HFFc6 (cell line): Measurements from ENCODE around the gene ZC3H15. TPM values are rescaled to one million over a fixed set of nuclear protein-coding genes. Genes with fewer than 3 reads are reported as not detected.
A peak's percentile ranks its signal among the peaks of the same experiment; 100 is the strongest.
"Not testable (repeated sequence)": the region's sequence is repeated elsewhere in the genome, so short reads cannot be mapped to it uniquely, and the experiment has no call there.

Source experiments
- DNase-seq: peaks from one replicate; pipeline ENCODE4 v3.0.0-alpha.2; 2018
- H3K27ac Mint-ChIP-seq: 2 replicates; pipeline ENCODE4 v1.8.0; 2020; ENCODE audit warnings: mild to moderate bottlenecking, mixed read lengths
- H3K27me3 Mint-ChIP-seq: 2 replicates; pipeline ENCODE4 v1.8.0; 2021; ENCODE audit warnings: mild to moderate bottlenecking, moderate library complexity, mixed read lengths; ENCODE audit not compliant: insufficient read depth
- H3K36me3 Mint-ChIP-seq: 2 replicates; pipeline ENCODE4 v1.8.0; 2021; ENCODE audit warnings: low read depth, mixed read lengths
- H3K4me1 Mint-ChIP-seq: 2 replicates; pipeline ENCODE4 v1.8.0; 2020; ENCODE audit warnings: low read depth, mixed read lengths
- H3K4me3 Mint-ChIP-seq: 2 replicates; pipeline ENCODE4 v1.8.0; 2020; ENCODE audit warnings: mild to moderate bottlenecking, moderate library complexity, mixed read lengths
- H3K9me3 Mint-ChIP-seq: 2 replicates; pipeline ENCODE4 v1.8.0; 2020; ENCODE audit warnings: mild to moderate bottlenecking, mixed read lengths
- long read RNA-seq: library from polyadenylated mRNA; unstranded; transcript quantifications from one replicate; pipeline ENCODE4 v2.0.0, GENCODE V29; 2019
- total RNA-seq, 6 experiments: library from RNA; stranded (reverse); fragmentation: NEBNext Ultra II Directional; extraction: Animal tissue kit (Norgen Biotek cat#: 25700); gene quantifications; 2 replicates in 1 of 6; 3 replicates in 5 of 6; pipeline ENCODE4 v1.2.3, GENCODE V29; 2021
- TF ChIP-seq, protein P1 (sequence below): fragments of 200-600 bp; sonication (generic); IDR thresholded peaks from 2 replicates; pipeline ENCODE4 v1.5.0; 2021; ENCODE audit warnings: antibody characterized with exemption, mild to moderate bottlenecking

Gene ZC3H15
- 10 to 100 TPM; 57.8 to 67.7 (median 63.8) TPM for total RNA-seq
- long read RNA-seq, transcript ZC3H15-201 (10 exons, 2,138 nt) = major isoform, 24 of 124 reads
- long read RNA-seq, partial matches to known transcripts = 92 of 124 reads
- long read RNA-seq, other reads (novel, unspliced or antisense) = 6 of 124 reads

DNA sequence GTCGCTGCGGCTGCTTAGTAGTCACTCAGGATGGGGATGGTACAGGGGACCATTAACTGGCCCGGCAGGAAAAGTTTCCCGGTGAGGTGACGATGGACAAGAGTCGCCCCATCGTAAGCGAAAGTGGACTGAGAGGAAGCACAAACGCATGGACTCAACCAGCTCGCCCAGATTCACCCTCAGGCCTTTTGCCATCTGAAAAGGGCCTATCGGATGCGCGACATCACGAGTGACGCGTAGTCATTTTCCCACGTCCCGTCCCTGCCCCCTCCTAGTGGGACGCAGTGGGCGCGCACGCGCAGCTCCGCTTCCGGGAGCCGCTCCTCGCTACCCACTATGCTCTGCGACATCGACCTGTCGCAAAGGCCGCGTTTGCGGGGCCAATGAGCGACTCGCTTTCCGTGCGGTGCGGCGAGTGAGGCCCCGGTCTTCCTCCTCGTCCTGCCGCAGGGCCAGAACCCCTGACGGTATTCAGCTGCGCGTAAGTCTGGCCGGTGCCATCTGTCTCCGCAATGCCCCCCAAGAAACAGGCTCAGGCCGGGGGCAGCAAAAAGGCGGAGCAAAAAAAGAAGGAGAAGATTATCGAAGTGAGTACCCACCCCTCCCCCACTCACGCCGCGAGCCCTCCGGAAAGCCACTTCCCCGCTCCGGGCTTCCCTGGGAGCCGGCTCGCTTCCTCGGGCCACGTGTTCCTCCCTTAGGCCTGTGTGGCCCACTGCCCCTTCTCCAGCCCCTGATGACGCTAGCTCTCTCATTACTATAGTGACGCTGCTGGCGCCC, at the start of gene ZC3H15:
Gene ZC3H15, plus strand, starts transcription at position 390 of the 780 bp plus-strand sequence. Its CDS starts 123 bp downstream, at position 513.
- peaks cover 4% of the 10 kb centered on the region for H3K27me3 Mint-ChIP-seq
- no peaks in the 10 kb centered on the region for H3K9me3 Mint-ChIP-seq
- peaks cover 10% of the 10 kb centered on the region for H3K36me3 Mint-ChIP-seq
- DNase-seq = peak; percentile 98
- H3K4me1 Mint-ChIP-seq = peaks cover 63% of the 10 kb centered on the region
- H3K27ac Mint-ChIP-seq = peak within 1 kb of the TSS; percentile 100
- TF ChIP-seq, protein P1, sequence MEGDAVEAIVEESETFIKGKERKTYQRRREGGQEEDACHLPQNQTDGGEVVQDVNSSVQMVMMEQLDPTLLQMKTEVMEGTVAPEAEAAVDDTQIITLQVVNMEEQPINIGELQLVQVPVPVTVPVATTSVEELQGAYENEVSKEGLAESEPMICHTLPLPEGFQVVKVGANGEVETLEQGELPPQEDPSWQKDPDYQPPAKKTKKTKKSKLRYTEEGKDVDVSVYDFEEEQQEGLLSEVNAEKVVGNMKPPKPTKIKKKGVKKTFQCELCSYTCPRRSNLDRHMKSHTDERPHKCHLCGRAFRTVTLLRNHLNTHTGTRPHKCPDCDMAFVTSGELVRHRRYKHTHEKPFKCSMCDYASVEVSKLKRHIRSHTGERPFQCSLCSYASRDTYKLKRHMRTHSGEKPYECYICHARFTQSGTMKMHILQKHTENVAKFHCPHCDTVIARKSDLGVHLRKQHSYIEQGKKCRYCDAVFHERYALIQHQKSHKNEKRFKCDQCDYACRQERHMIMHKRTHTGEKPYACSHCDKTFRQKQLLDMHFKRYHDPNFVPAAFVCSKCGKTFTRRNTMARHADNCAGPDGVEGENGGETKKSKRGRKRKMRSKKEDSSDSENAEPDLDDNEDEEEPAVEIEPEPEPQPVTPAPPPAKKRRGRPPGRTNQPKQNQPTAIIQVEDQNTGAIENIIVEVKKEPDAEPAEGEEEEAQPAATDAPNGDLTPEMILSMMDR = no peak
- H3K4me3 Mint-ChIP-seq = peak within 1 kb of the TSS; percentile 100

- peaks cover 5% of the 10 kb centered on the region; the same call in 1 of the 2 replicates for H3K4me1 Mint-ChIP-seq
- TF ChIP-seq, protein P1 = no peak
- H3K27me3 Mint-ChIP-seq = no peaks in the 10 kb centered on the region; the same call in 1 of the 2 replicates
- H3K27ac Mint-ChIP-seq = no peak overlapping the region
- H3K9me3 Mint-ChIP-seq = no peaks in the 10 kb centered on the region
- H3K4me3 Mint-ChIP-seq = no peak overlapping the region
- H3K36me3 Mint-ChIP-seq = no peaks in the 10 kb centered on the region
- DNase-seq = no peak
Observed at GRCh38 chr2:186437719-186438118, 48.3 kb upstream of the ZC3H15 start.

DNA sequence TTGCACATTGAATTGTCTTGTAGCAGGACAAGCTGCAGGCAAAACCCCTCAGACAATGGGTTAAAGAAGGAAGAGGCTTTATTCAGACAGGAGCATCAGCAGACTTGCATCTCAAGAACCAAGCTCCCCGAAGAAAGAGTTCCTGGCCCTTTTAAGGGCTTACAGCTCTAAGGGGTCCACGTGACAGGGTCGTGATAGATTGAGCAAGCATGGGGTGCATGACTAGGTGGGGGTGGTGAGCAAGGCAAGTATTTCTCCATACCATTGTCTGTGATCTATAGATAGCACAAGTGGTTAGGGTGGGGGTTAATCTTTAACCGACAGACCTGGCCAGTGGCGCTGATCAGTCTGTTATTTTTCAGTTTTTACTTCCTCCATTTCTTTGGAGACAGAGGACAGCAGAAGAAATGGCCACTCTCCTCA, 46.4 kb upstream of the ZC3H15 start:
- DNase-seq, H3K4me3 Mint-ChIP-seq, H3K27me3 Mint-ChIP-seq, H3K9me3 Mint-ChIP-seq, H3K36me3 Mint-ChIP-seq, H3K4me1 Mint-ChIP-seq, H3K27ac Mint-ChIP-seq: not testable (repeated sequence)

GRCh38 chr2:186440506-186440905, 45.6 kb upstream of the ZC3H15 start:
- TF ChIP-seq, protein P1 = no peak

DNA sequence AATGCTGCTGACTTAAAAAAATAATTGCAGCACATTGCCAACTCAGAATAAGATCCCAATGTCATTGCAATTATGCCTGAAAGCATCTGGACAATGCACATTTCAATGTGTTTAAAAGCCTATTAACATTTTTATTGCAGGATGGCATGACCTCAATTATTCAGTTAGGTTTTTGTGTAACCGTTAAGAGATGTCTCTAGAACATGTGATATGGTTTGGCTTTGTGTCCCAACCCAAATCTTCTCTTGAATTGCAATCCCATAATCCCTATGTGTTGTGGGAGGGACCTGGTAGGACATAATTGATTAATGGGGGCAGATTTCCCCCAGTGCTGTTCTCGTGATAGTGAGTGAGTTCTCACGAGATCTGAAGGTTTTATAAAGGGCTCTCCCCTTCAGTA, 43.2 kb upstream of the ZC3H15 start:
- Mint-ChIP-seq H3K4me1 (peaks cover 5% of the 10 kb centered on the region; the same call in 1 of the 2 replicates), H3K36me3 (no peaks in the 10 kb centered on the region), H3K27me3 (no peaks in the 10 kb centered on the region), H3K4me3 (no peak overlapping the region), H3K9me3 (no peaks in the 10 kb centered on the region), H3K27ac (no peak overlapping the region)
- TF ChIP-seq, protein P1 = no peak
- no peak for DNase-seq

More at GRCh38 chr2:186440506-186440905, 45.6 kb upstream of the ZC3H15 start:
- no peaks in the 10 kb centered on the region for H3K36me3 Mint-ChIP-seq
- no peaks in the 10 kb centered on the region for H3K9me3 Mint-ChIP-seq
- H3K27ac Mint-ChIP-seq = no peak overlapping the region
- no peak overlapping the region for H3K4me3 Mint-ChIP-seq
- peaks cover 5% of the 10 kb centered on the region; the same call in 1 of the 2 replicates for H3K4me1 Mint-ChIP-seq
- H3K27me3 Mint-ChIP-seq = no peaks in the 10 kb centered on the region
- DNase-seq = no peak

GRCh38 chr2:186443851-186444250, 42.2 kb upstream of the ZC3H15 start:
- Mint-ChIP-seq H3K9me3 (no peaks in the 10 kb centered on the region), H3K4me1 (peaks cover 5% of the 10 kb centered on the region; the same call in 1 of the 2 replicates)

More at GRCh38 chr2:186443851-186444250, 42.2 kb upstream of the ZC3H15 start:
- H3K27ac Mint-ChIP-seq = no peak overlapping the region
- TF ChIP-seq, protein P1 = no peak
- H3K4me3 Mint-ChIP-seq = no peak overlapping the region
- H3K36me3 Mint-ChIP-seq = no peaks in the 10 kb centered on the region
- no peaks in the 10 kb centered on the region for H3K27me3 Mint-ChIP-seq
- DNase-seq = no peak
